Loucy (cell line): Measurements from ENCODE around the gene TRIO.

Source experiments
- H2AFZ ChIP-seq: fragments of 200-600 bp; sonication (generic); 2 replicates; pipeline ENCODE4 v1.6.0; 2016; ENCODE audit warnings: antibody characterized with exemption, mild to moderate bottlenecking, low read length, moderate library complexity
- H3F3A ChIP-seq: fragments of 200-600 bp; 2 replicates; pipeline ENCODE4 v1.6.0; 2016; ENCODE audit warnings: antibody characterized with exemption, low read depth, mild to moderate bottlenecking
- H3K27me3 ChIP-seq: fragments of 200-600 bp; sonication (generic); 2 replicates; pipeline ENCODE4 v1.6.1; 2014; ENCODE audit warnings: low read length, mild to moderate bottlenecking; ENCODE audit not compliant: insufficient read depth, poor library complexity, severe bottlenecking
- H3K36me3 ChIP-seq: fragments of 200-600 bp; sonication (generic); 2 replicates; pipeline ENCODE4 v1.6.1; 2016; ENCODE audit warnings: low read length; ENCODE audit not compliant: insufficient read depth
- H3K4me1 ChIP-seq: fragments of 200-600 bp; sonication (generic); 2 replicates; pipeline ENCODE4 v1.5.1; 2014; ENCODE audit warnings: low read length, mild to moderate bottlenecking; ENCODE audit not compliant: insufficient read depth, poor library complexity, severe bottlenecking
- H3K4me2 ChIP-seq: fragments of 200-600 bp; sonication (generic); 2 replicates; pipeline ENCODE4 v1.6.0; 2014; ENCODE audit warnings: antibody characterized with exemption, low read length, low read depth, mild to moderate bottlenecking; ENCODE audit not compliant: poor library complexity, severe bottlenecking
- H3K4me3 ChIP-seq: fragments of 200-600 bp; sonication (generic); 2 replicates; pipeline ENCODE4 v1.5.1; 2014; ENCODE audit warnings: low read length, mild to moderate bottlenecking, mixed read lengths; ENCODE audit not compliant: poor library complexity, severe bottlenecking
- H3K79me2 ChIP-seq: fragments of 200-600 bp; sonication (generic); 2 replicates; pipeline ENCODE4 v1.6.1; 2014; ENCODE audit warnings: low read length; ENCODE audit not compliant: insufficient read depth
- H3K9ac ChIP-seq: fragments of 200-600 bp; sonication (generic); 2 replicates; pipeline ENCODE4 v1.6.0; 2014; ENCODE audit warnings: mild to moderate bottlenecking, low read depth, low read length, moderate library complexity; ENCODE audit not compliant: poor library complexity, severe bottlenecking
- H3K9me2 ChIP-seq: fragments of 200-600 bp; sonication (generic); replicated peaks from 2 replicates; pipeline ENCODE4 v1.6.1; 2016; ENCODE audit warnings: low read depth, low read length, mixed read lengths
- H3K9me3 ChIP-seq: fragments of 200-600 bp; sonication (generic); 2 replicates; pipeline ENCODE4 v1.6.1; 2014; ENCODE audit warnings: mild to moderate bottlenecking, antibody characterized with exemption, low read length, low read depth; ENCODE audit not compliant: insufficient read depth
- H4K20me1 ChIP-seq: fragments of 200-600 bp; sonication (generic); 2 replicates; pipeline ENCODE4 v1.6.0; 2014; ENCODE audit warnings: antibody characterized with exemption, low read length, mild to moderate bottlenecking; ENCODE audit not compliant: insufficient read depth, poor library complexity, severe bottlenecking
- EZH2phosphoT487 ChIP-seq: fragments of 200-600 bp; IDR thresholded peaks from 2 replicates; pipeline ENCODE4 v1.6.1; 2018; ENCODE audit warnings: antibody characterized with exemption, mild to moderate bottlenecking, moderate library complexity, borderline replicate concordance
- TF ChIP-seq, protein P1 (sequence below): fragments of 200-600 bp; sonication (generic); conservative IDR thresholded peaks from 2 replicates; pipeline ENCODE4 v1.5.1; 2014; ENCODE audit warnings: mild to moderate bottlenecking, antibody characterized with exemption, low read length

TRIO gene

GRCh38 chr5:14272548-14273205, 129.5 kb downstream of the TRIO start:
- H3K9me2 ChIP-seq: no peaks in the 10 kb centered on the region
- H3K4me2 ChIP-seq: no peak overlapping the region
- H3K4me3 ChIP-seq: no peak overlapping the region
- peaks cover 13% of the 10 kb centered on the region; the same call in 1 of the 2 replicates for H3K36me3 ChIP-seq
- 0 out of 2 replicates have a peak, but pooled peaks cover under 1% of the 10 kb centered on the region for H3F3A ChIP-seq
- no peaks in the 10 kb centered on the region for H3K9me3 ChIP-seq
- no peak for TF ChIP-seq EZH2phosphoT487
- TF ChIP-seq, protein P1, sequence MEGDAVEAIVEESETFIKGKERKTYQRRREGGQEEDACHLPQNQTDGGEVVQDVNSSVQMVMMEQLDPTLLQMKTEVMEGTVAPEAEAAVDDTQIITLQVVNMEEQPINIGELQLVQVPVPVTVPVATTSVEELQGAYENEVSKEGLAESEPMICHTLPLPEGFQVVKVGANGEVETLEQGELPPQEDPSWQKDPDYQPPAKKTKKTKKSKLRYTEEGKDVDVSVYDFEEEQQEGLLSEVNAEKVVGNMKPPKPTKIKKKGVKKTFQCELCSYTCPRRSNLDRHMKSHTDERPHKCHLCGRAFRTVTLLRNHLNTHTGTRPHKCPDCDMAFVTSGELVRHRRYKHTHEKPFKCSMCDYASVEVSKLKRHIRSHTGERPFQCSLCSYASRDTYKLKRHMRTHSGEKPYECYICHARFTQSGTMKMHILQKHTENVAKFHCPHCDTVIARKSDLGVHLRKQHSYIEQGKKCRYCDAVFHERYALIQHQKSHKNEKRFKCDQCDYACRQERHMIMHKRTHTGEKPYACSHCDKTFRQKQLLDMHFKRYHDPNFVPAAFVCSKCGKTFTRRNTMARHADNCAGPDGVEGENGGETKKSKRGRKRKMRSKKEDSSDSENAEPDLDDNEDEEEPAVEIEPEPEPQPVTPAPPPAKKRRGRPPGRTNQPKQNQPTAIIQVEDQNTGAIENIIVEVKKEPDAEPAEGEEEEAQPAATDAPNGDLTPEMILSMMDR: no peak
- H3K4me1 ChIP-seq: peaks cover 34% of the 10 kb centered on the region
- no peak overlapping the region for H2AFZ ChIP-seq
- H3K79me2 ChIP-seq: peaks cover 55% of the 10 kb centered on the region; the same call in 1 of the 2 replicates
- no peak overlapping the region for H3K9ac ChIP-seq
- H4K20me1 ChIP-seq: peaks cover 22% of the 10 kb centered on the region
- H3K27me3 ChIP-seq: no peaks in the 10 kb centered on the region

- Histone ChIP-seq H3K4me3 (no peak overlapping the region), H3K27me3 (no peaks in the 10 kb centered on the region), H3K4me2 (no peak overlapping the region), H3K79me2 (peaks cover 54% of the 10 kb centered on the region; the same call in 1 of the 2 replicates), H3K9ac (no peak overlapping the region), H3K36me3 (peaks cover 13% of the 10 kb centered on the region; the same call in 1 of the 2 replicates), H3F3A (no peaks in the 10 kb centered on the region), H4K20me1 (peaks cover 24% of the 10 kb centered on the region), H3K9me2 (no peaks in the 10 kb centered on the region), H2AFZ (no peak overlapping the region), H3K4me1 (peaks cover 34% of the 10 kb centered on the region), H3K9me3 (no peaks in the 10 kb centered on the region)
- TF ChIP-seq EZH2phosphoT487: no peak
- TF ChIP-seq, protein P1: no peak
These were observed 130.1 kb downstream of the TRIO start for GRCh38 chr5:14273207-14273767.

DNA sequence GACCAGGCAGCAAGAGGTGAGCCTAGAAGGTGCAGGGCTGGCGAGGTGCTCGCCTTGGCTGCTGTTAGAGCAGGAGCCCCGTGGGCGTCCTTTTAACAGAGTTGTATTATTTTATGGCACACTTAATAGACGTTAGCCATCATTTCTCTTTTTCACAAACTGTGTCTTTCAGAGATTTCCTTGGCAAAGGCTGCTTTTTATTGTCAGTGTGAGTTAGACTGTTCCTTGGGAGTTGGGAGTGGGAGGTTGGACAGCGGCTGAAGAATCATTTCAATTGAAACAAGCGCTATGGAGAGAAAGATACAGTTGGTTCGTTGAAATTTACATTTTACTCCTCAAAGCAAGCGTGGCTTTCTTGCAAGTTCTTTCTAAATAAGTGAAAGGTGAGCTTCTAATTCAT, 133.2 kb downstream of the TRIO start:
- no peak overlapping the region for H2AFZ ChIP-seq
- no peak overlapping the region for H3K4me2 ChIP-seq
- H3K4me3 ChIP-seq: no peak overlapping the region
- H3K9me3 ChIP-seq: no peaks in the 10 kb centered on the region
- no peak overlapping the region for H3K9ac ChIP-seq
- peaks cover 35% of the 10 kb centered on the region; the same call in 1 of the 2 replicates for H3K79me2 ChIP-seq
- no peaks in the 10 kb centered on the region for H3K9me2 ChIP-seq
- peaks cover 20% of the 10 kb centered on the region for H3K4me1 ChIP-seq
- peaks cover 16% of the 10 kb centered on the region for H4K20me1 ChIP-seq
- no peaks in the 10 kb centered on the region for H3F3A ChIP-seq
- TF ChIP-seq, protein P1: no peak
- TF ChIP-seq EZH2phosphoT487: no peak
- peaks cover 18% of the 10 kb centered on the region; the same call in 1 of the 2 replicates for H3K36me3 ChIP-seq
- no peaks in the 10 kb centered on the region for H3K27me3 ChIP-seq
